ENCODE measurements around the gene CACNA1D.

CACNA1D gene

GRCh38 chr3:53525765-53526703 is 31.6 kb downstream of the CACNA1D start:
- H3K14ac ChIP-seq (ENCODE audit: low read length in 2 of 2), result no peak overlapping the region
- no peaks in the 10 kb centered on the region for H3K36me3 ChIP-seq (ENCODE audit: control insufficient read depth in 1 of 2, insufficient read depth in 2 of 2, low read depth in 1 of 2, low read length in 2 of 2)
- H2BK15ac ChIP-seq (ENCODE audit: low read depth, poor library complexity, severe bottlenecking), result no peak overlapping the region
- H3K4me1 ChIP-seq (ENCODE audit: control insufficient read depth, insufficient read depth, low read depth, low read length), result no peaks in the 10 kb centered on the region
- H3K27ac ChIP-seq (ENCODE audit: low read length, poor library complexity, severe bottlenecking), result no peak overlapping the region
- H3K9me3 ChIP-seq (ENCODE audit: control insufficient read depth, low read length), result no peaks in the 10 kb centered on the region
- DNase-seq, result no peak
- no peak overlapping the region for H3K4ac ChIP-seq (ENCODE audit: low read depth in 1 of 2, low read length in 2 of 2)
- no peak overlapping the region for H3K23ac ChIP-seq (ENCODE audit: low read length in 2 of 2)
- H4K91ac ChIP-seq (ENCODE audit: low read length), result no peak overlapping the region
- H3K4me2 ChIP-seq (ENCODE audit: low read length, poor library complexity, severe bottlenecking), result no peak overlapping the region
- H2BK12ac ChIP-seq (ENCODE audit: low read length in 2 of 2), result no peak overlapping the region
- H2BK5ac ChIP-seq (ENCODE audit: low read depth, low read length, poor library complexity, severe bottlenecking), result no peak overlapping the region
- no peak overlapping the region for H2BK120ac ChIP-seq (ENCODE audit: low read depth, low read length)
- H4K8ac ChIP-seq (ENCODE audit: low read length), result no peak overlapping the region
- no peak overlapping the region for H2AFZ ChIP-seq (ENCODE audit: low read depth, low read length)
- WGBS, result 79% methylated on average over 12 of the region's 14 CpGs
- H3K9ac ChIP-seq (ENCODE audit: low read length), result no peak overlapping the region
- no peak overlapping the region for H2AK5ac ChIP-seq (ENCODE audit: low read length, severe bottlenecking)
- H3K4me3 ChIP-seq (ENCODE audit: insufficient read depth in 1 of 2, low read depth in 1 of 2, low read length in 2 of 2), result no peak overlapping the region
- H3K79me1 ChIP-seq (replicated peaks; ENCODE audit: low read length, poor library complexity, severe bottlenecking), result no peaks in the 10 kb centered on the region
- no peak overlapping the region for H3K18ac ChIP-seq (ENCODE audit: low read depth in 1 of 2, low read length in 2 of 2)
- H3K27me3 ChIP-seq (ENCODE audit: control insufficient read depth in 1 of 2, insufficient read depth in 1 of 2, low read length in 2 of 2), result peaks cover 3 to 15% of the 10 kb centered on the region in 2 experiments

GRCh38 chr3:53526704-53527055 is 32.3 kb downstream of the CACNA1D start:
- H3K36me3 ChIP-seq (ENCODE audit: control insufficient read depth in 1 of 2, insufficient read depth in 2 of 2, low read depth in 1 of 2, low read length in 2 of 2), result no peaks in the 10 kb centered on the region
- no peak overlapping the region for H2BK120ac ChIP-seq (ENCODE audit: low read depth, low read length)
- H3K27me3 ChIP-seq (ENCODE audit: control insufficient read depth in 1 of 2, insufficient read depth in 1 of 2, low read length in 2 of 2), result peaks cover 3 to 15% of the 10 kb centered on the region in 2 experiments
- H2BK15ac ChIP-seq (ENCODE audit: low read depth, poor library complexity, severe bottlenecking), result no peak overlapping the region
- no peaks in the 10 kb centered on the region for H3K79me1 ChIP-seq (replicated peaks; ENCODE audit: low read length, poor library complexity, severe bottlenecking)
- no peak overlapping the region for H3K9ac ChIP-seq (ENCODE audit: low read length)
- H2BK12ac ChIP-seq (ENCODE audit: low read length in 2 of 2), result no peak overlapping the region
- no peak overlapping the region for H4K8ac ChIP-seq (ENCODE audit: low read length)
- H3K23ac ChIP-seq (ENCODE audit: low read length in 2 of 2), result no peak overlapping the region
- no peak overlapping the region for H3K14ac ChIP-seq (ENCODE audit: low read length in 2 of 2)
- no peak overlapping the region for H2AFZ ChIP-seq (ENCODE audit: low read depth, low read length)
- H2BK5ac ChIP-seq (ENCODE audit: low read depth, low read length, poor library complexity, severe bottlenecking), result no peak overlapping the region
- no peak overlapping the region for H3K4ac ChIP-seq (ENCODE audit: low read depth in 1 of 2, low read length in 2 of 2)
- no peak overlapping the region for H3K27ac ChIP-seq (ENCODE audit: low read length, poor library complexity, severe bottlenecking)
- H4K91ac ChIP-seq (ENCODE audit: low read length), result no peak overlapping the region
- DNase-seq, result no peak
- no peak overlapping the region for H3K18ac ChIP-seq (ENCODE audit: low read depth in 1 of 2, low read length in 2 of 2)
- no peaks in the 10 kb centered on the region for H3K9me3 ChIP-seq (ENCODE audit: control insufficient read depth, low read length)
- WGBS, result 93% methylated on average over 3 of the region's 4 CpGs
- H2AK5ac ChIP-seq (ENCODE audit: low read length, severe bottlenecking), result no peak overlapping the region
- no peaks in the 10 kb centered on the region for H3K4me1 ChIP-seq (ENCODE audit: control insufficient read depth, insufficient read depth, low read depth, low read length)
- H3K4me3 ChIP-seq (ENCODE audit: insufficient read depth in 1 of 2, low read depth in 1 of 2, low read length in 2 of 2), result no peak overlapping the region
- H3K4me2 ChIP-seq (ENCODE audit: low read length, poor library complexity, severe bottlenecking), result no peak overlapping the region

GRCh38 chr3:53530205-53530604 is 35.8 kb downstream of the CACNA1D start:
- Histone ChIP-seq H4K91ac (ENCODE audit: low read length) (no peak overlapping the region), H2BK5ac (ENCODE audit: low read depth, low read length, poor library complexity, severe bottlenecking) (no peak overlapping the region), H3K23ac (ENCODE audit: low read length in 2 of 2) (no peak overlapping the region), H4K8ac (ENCODE audit: low read length) (no peak overlapping the region), H3K4ac (ENCODE audit: low read depth in 1 of 2, low read length in 2 of 2) (no peak overlapping the region), H2AFZ (ENCODE audit: low read depth, low read length) (no peak overlapping the region), H2AK5ac (ENCODE audit: low read length, severe bottlenecking) (no peak overlapping the region), H3K27me3 (ENCODE audit: control insufficient read depth in 1 of 2, insufficient read depth in 1 of 2, low read length in 2 of 2) (peaks cover 0 to 13% of the 10 kb centered on the region in 2 experiments), H2BK120ac (ENCODE audit: low read depth, low read length) (no peak overlapping the region), H2BK12ac (ENCODE audit: low read length in 2 of 2) (no peak overlapping the region), H3K36me3 (ENCODE audit: control insufficient read depth in 1 of 2, insufficient read depth in 2 of 2, low read depth in 1 of 2, low read length in 2 of 2) (no peaks in the 10 kb centered on the region), H3K4me3 (ENCODE audit: insufficient read depth in 1 of 2, low read depth in 1 of 2, low read length in 2 of 2) (no peak overlapping the region), H3K9me3 (ENCODE audit: control insufficient read depth, low read length) (no peaks in the 10 kb centered on the region), H3K9ac (ENCODE audit: low read length) (no peak overlapping the region), H2BK15ac (ENCODE audit: low read depth, poor library complexity, severe bottlenecking) (no peak overlapping the region), H3K4me2 (ENCODE audit: low read length, poor library complexity, severe bottlenecking) (no peak overlapping the region), H3K18ac (ENCODE audit: low read depth in 1 of 2, low read length in 2 of 2) (no peak overlapping the region), H3K14ac (ENCODE audit: low read length in 2 of 2) (no peak overlapping the region), H3K27ac (ENCODE audit: low read length, poor library complexity, severe bottlenecking) (no peak overlapping the region), H3K79me1 (replicated peaks; ENCODE audit: low read length, poor library complexity, severe bottlenecking) (no peaks in the 10 kb centered on the region), H3K4me1 (ENCODE audit: control insufficient read depth, insufficient read depth, low read depth, low read length) (no peaks in the 10 kb centered on the region)
- DNase-seq, result no peak
- 80% methylated on average over 3 of the region's 4 CpGs for WGBS

GRCh38 chr3:53531749-53532148 is 37.3 kb downstream of the CACNA1D start:
- no peak overlapping the region for H3K27ac ChIP-seq (ENCODE audit: low read length, poor library complexity, severe bottlenecking)
- H3K4ac ChIP-seq (ENCODE audit: low read depth in 1 of 2, low read length in 2 of 2), result no peak overlapping the region
- no peak overlapping the region for H3K4me3 ChIP-seq (ENCODE audit: insufficient read depth in 1 of 2, low read depth in 1 of 2, low read length in 2 of 2)
- H3K9ac ChIP-seq (ENCODE audit: low read length), result no peak overlapping the region
- no peak for DNase-seq
- no peak overlapping the region for H2BK120ac ChIP-seq (ENCODE audit: low read depth, low read length)
- 80% methylated on average over 2 of the region's 3 CpGs for WGBS
- no peak overlapping the region for H2BK15ac ChIP-seq (ENCODE audit: low read depth, poor library complexity, severe bottlenecking)
- no peak overlapping the region for H2BK5ac ChIP-seq (ENCODE audit: low read depth, low read length, poor library complexity, severe bottlenecking)
- no peak overlapping the region for H4K91ac ChIP-seq (ENCODE audit: low read length)
- no peak overlapping the region for H2AK5ac ChIP-seq (ENCODE audit: low read length, severe bottlenecking)
- no peak overlapping the region for H3K18ac ChIP-seq (ENCODE audit: low read depth in 1 of 2, low read length in 2 of 2)
- H3K4me1 ChIP-seq (ENCODE audit: control insufficient read depth, insufficient read depth, low read depth, low read length), result no peaks in the 10 kb centered on the region
- no peak overlapping the region for H3K4me2 ChIP-seq (ENCODE audit: low read length, poor library complexity, severe bottlenecking)
- no peak overlapping the region for H2BK12ac ChIP-seq (ENCODE audit: low read length in 2 of 2)
- no peaks in the 10 kb centered on the region for H3K36me3 ChIP-seq (ENCODE audit: control insufficient read depth in 1 of 2, insufficient read depth in 2 of 2, low read depth in 1 of 2, low read length in 2 of 2)
- H3K23ac ChIP-seq (ENCODE audit: low read length in 2 of 2), result no peak overlapping the region
- no peaks in the 10 kb centered on the region for H3K79me1 ChIP-seq (replicated peaks; ENCODE audit: low read length, poor library complexity, severe bottlenecking)
- no peak overlapping the region for H3K14ac ChIP-seq (ENCODE audit: low read length in 2 of 2)
- peaks cover 4 to 13% of the 10 kb centered on the region in 2 experiments for H3K27me3 ChIP-seq (ENCODE audit: control insufficient read depth in 1 of 2, insufficient read depth in 1 of 2, low read length in 2 of 2)
- H4K8ac ChIP-seq (ENCODE audit: low read length), result no peak overlapping the region
- H2AFZ ChIP-seq (ENCODE audit: low read depth, low read length), result no peak overlapping the region
- no peaks in the 10 kb centered on the region for H3K9me3 ChIP-seq (ENCODE audit: control insufficient read depth, low read length)

Data from mesenchymal stem cell (in vitro differentiated cells and primary cell).